Astrocyte of the hippocampus (primary cell): ENCODE measurements around the gene CEACAM19.
A peak's percentile ranks its signal among the peaks of the same experiment; 100 is the strongest.
"Not testable (repeated sequence)": the region's sequence is repeated elsewhere in the genome, so short reads cannot be mapped to it uniquely, and the experiment has no call there.

ENCODE experiments used
- DNase-seq: peaks from one replicate; pipeline ENCODE4 v3.0.0; 2011; ENCODE audit warnings: low read depth, low spot score

Gene CEACAM19

DNA sequence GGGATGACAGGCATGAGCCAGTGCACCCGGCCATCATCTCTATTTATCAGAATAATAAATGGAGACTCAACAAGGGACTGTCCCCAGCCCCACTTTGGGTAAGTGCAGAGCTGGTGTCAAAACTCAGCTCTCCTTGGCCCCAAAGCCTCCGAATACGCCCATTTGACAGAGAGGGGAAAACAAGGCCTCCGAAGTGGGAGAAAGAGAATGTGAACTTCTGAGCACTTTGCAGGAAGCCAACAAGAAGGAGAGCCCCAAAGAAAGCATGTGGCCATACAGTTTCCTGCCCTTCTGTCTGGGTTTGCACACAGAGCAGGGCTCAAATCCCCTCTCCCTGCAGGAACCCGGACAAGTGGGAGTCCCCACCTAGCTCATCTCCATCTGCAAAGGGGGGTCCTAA is 29.3 kb downstream of the CEACAM19 start:
- DNase-seq, result no peak

DNA sequence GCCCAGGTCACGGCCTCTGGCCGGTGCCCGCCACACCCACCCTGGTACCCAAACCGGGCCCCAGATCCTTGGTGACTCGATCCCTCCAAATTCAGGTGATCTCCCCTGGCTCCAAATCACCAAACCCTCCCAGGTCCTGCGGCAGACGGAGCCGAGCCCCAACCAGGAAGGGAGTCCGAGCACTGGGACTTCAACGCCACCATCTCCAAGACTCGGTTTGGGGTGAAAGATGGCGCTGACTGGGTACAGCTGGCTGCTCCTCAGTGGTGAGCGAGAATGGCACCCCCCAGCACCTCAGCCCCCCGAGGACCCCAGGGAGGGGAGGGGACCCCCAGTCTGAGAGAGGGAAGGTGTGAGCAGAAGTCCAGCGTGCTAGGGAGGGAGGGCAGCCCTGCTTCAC is 29.9 kb downstream of the CEACAM19 start:
- DNase-seq, result no peak

DNA sequence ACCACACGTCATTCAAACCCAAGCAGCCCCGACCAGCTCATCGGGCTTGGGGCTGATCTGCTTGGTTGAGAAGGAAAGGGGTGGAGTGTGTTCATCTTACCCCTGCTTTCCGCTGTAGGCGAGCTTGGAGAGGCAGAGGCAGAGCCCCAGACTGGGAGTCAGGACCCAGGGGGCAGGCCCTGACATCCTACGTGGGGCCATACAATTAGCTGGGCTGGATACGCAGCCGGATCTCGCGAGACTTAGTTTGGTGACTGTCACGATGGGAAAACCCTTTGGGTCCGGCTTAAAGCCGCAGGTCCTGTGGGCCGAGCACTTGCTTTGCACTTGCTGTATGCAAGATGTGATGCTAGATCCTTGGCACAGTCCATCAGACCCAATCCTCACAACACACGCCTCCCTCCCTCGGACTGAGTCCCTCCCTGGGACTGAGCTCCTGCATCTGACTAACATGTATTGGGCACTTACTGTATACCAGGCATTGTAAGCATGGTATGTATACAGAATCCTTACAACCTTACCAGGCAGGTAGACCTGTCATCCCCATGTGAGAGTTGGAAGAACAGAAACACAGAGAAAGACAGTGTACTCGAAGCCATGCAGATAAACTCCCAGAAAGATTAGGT is 31.4 kb downstream of the CEACAM19 start:
- DNase-seq, result no peak

DNA sequence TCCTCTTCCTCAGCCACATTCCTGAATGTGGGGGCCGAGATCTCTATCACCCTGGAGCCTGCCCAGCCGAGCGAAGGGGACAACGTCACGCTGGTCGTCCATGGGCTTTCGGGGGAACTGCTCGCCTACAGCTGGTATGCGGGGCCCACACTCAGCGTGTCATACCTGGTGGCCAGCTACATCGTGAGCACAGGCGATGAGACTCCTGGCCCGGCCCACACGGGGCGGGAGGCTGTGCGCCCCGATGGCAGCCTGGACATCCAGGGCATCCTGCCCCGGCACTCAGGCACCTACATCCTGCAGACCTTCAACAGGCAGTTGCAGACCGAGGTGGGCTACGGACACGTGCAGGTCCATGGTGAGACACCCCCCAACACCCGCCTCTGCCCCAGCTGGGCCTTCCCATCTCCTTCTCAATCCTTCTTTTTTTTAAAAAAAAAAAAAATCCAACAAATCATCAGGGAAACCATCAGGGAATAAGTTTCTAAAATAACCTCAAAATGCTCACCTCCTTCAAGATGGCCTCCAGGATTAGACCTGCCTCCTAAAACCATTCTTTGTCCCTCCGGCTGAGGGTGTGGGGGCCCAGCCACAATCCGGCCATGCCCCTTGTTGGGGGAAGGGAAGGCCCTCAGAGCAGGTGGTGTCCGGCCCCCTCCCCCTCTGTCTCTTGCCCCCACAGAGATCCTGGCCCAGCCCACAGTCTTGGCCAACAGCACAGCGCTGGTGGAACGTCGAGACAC is 32.2 kb downstream of the CEACAM19 start:
- DNase-seq, result no peak

DNA sequence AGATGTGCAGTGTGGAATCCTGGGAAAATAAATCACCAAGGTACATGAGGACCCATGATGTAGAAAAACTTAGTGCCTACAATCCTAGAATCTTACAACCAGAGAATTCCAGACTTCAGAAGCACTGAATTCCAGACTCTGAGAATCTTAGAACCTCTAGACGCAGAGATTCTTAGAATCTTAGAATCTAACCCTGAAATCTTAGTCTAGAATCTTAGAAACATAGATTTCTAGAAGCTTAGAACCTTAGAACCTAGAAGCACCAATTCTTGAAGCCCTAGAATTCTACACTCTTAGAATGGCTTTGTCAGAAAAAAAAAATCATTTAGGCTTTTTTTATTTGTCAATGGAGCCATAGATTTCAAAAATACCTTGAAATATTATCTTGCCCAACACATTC is 33.7 kb downstream of the CEACAM19 start:
- DNase-seq, result no peak

DNA sequence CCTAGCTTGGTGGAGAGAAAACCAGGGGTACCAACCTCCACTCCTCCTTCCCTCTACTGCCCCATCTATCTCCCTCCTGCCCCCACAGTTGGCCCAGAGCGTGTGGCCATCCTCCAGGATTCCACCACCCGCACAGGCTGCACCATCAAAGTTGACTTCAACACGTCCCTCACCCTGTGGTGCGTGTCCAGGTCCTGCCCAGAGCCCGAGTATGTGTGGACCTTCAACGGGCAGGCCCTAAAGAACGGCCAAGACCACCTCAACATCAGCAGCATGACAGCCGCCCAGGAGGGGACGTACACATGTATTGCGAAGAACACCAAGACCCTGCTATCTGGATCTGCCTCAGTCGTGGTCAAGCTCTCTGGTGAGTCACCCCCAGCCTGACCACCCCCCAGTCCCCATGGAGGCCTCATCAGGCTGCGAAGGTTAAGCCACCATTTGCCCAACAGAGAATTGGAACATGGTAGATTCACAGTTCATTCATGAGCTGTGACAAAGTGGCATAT is 34.3 kb downstream of the CEACAM19 start:
- no peak for DNase-seq

DNA sequence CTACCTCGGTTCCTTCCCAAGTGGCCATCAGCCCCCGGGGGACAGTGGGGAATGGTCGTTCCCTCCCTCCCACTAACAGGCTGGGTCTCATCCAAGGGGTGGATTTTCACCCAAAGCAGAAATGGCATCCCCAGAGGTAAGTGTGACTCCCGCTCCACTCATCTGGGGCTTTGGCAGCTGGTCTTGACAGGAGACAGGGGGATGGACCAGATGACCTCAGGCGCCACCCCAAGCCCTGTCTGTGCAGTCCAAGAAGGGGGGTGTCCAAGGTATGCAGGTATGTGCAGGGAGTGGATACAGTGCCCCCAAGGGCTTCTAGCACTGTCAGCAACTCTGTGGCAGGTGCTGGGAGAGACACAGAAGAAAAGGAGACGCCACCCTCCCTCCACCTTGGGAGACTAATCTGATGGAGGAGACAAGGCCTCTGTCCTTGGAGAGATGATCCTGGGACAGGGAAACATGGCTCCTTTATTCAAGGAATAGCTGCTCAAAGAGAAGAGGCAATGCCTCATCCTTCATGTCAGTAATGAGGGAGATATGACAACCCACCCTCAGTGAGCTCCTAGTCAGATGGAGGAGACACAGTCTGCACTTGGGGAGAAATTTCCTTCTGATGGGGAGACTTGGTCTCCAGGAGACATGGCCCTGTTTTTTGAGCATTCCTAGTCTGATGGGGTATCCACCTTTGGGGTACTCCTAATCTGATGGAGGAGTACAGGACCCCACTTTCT is 35.4 kb downstream of the CEACAM19 start:
- no peak for DNase-seq

DNA sequence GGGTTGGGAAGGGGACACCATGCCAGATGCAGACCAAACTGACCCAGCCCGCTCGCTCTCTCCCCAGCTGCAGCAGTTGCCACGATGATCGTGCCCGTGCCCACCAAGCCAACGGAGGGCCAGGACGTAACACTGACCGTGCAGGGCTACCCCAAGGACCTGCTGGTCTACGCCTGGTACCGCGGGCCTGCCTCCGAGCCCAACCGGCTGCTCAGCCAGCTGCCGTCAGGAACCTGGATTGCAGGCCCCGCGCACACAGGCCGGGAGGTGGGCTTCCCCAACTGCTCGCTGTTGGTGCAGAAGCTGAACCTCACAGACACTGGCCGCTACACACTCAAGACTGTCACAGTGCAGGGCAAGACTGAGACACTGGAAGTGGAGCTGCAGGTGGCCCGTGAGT is 36.5 kb downstream of the CEACAM19 start:
- no peak for DNase-seq

DNA sequence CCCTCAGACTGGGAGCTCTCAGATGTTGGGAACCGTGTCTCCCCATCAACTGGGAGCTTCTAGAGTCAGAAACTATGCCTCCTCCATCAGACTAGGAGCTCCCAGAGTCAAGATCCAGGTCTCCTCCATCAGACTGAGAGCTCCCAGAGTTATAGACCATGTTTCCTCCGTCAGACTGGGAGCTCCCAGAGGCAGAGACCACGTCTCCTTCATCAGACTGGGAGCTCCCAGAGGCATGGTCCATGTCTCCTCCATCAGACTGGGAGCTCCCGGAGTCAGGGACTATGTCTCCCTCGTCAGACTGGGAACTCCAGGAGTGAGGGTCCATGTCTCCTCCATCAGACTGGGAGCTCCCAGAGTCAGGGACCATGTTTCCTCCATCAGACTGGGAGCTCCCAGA is 37.7 kb downstream of the CEACAM19 start:
- no peak for DNase-seq

DNA sequence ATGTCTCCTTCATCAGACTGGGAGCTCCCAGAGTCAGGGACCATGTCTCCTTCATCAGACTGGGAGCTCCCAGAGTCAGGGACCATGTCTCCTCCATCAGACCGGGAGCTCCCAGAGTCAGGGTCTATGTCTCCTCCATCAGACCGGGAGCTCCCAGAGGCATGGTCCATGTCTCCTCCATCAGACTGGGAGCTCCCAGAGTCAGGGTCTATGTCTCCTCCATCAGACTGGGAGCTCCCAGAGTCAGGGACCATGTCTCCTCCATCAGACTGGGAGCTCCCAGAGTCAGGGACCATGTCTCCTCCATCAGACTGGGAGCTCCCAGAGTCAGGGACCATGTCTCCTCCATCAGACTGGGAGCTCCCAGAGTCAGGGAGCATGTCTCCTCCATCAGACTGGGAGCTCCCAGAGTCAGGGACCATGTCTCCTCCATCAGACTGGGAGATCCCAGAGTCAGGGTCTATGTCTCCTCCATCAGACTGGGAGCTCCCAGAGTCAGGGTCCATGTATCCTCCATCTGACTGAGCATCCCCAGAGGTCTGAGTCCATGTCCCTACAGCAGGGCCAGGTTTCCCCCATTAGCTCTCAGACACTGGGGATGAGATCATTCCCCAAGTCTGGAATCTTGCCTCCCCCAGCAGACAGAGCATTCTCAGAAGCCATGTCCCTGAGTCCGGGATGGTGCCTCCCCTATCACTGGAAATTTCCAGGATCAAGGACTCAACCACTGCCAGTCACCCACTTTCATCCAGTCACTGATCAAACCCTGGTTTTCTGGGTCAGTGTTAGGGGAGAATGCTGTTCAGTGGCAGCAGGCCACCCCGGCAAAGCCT is 38.4 kb downstream of the CEACAM19 start:
- not testable (repeated sequence) for DNase-seq

DNA sequence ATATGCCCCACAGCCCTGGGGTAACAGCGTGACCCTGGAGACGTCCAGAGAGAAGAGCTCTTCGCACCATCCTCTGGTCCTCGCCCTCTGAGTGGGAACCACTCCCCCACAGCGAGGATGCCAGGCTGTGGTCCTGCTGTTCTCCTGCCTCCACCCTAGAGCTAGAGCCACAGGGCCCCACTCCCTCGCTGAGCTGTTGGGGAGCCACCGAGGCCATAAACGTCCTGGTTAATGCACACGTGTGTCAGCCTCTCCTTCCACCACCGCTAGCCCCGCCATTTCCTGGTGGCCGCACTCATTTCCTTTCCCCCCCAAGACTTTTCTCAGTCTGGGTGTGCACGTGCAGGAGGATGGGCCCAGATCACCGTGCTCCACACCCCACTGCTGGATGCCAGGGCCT is 39.2 kb downstream of the CEACAM19 start:
- DNase-seq, result no peak

DNA sequence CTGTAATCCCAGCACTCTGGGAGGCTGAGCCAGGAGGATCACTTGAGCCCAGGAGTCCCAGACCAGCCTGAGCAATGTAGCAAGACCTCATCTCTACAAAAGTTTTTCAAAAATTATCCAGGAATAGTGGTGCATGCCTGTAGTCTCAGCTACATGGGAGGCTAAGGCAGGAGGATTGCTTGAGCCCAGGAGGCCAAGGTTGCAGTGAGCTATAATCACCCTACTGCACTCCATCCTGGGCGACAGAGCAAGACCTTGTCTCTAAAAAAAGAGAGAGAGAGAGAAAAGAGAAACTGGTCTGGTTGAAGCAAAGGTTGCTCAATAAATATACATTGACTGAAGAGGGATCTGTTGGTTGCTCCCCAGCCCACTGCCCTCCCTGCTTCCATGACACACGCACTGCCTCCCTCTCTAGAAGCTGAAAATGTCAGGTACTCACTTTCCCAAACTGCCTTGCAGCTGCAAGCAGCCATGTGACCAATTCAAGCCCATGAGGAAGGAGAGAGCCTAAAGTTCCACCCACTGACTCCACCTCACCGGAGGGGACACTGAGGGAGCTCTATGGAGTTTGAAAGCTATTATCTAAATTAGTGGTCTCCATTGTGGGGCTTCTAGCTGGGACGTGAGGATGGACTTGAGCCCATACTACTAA is 41.7 kb downstream of the CEACAM19 start:
- DNase-seq, result no peak

DNA sequence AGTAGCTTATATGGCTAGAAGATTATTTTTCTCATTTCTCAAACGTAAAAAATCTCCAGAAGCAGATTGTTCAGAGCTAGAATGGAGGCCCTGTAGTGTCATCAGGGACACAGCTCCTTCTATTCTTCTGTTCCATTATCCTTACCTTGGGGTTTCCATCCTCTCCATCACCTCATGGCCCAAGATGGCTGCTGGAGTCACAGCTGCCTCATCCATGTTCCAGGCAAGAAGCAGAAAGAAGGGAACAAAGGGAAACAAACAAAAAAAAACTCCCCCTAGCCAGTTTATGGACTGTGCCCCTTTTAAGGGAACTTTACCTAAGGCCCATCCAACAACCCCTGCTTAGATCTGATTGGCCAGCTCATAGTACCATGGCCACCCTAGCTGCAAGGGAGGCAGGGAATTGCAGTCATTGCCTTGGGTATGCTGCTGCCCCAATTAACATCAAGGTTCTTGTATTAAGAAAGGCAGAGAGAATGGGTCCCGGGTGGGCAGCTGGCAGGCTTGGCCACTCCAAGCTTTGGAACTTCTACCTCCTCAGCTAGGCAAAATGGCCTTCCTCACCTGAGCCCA is 43.4 kb downstream of the CEACAM19 start:
- DNase-seq, result no peak

DNA sequence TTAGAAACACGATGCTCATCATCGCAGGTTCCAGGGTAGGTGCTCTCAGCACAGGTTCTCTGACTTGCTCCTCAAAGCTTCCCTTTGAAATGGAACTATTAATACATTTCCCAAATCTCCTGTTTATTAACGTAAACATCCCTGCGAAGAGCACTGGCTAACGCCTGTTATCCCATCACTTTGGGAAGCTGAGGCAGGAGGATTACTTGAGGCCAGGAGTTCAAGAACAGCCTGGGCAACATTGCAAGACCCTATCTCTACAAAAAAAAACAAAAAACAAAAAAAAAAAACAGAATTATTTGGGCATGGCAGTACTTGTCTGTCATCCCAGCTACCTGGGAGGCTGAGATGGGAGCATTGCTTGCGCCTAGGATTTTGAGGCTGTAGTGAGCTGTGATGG is 46.3 kb downstream of the CEACAM19 start:
- DNase-seq, result no peak

DNA sequence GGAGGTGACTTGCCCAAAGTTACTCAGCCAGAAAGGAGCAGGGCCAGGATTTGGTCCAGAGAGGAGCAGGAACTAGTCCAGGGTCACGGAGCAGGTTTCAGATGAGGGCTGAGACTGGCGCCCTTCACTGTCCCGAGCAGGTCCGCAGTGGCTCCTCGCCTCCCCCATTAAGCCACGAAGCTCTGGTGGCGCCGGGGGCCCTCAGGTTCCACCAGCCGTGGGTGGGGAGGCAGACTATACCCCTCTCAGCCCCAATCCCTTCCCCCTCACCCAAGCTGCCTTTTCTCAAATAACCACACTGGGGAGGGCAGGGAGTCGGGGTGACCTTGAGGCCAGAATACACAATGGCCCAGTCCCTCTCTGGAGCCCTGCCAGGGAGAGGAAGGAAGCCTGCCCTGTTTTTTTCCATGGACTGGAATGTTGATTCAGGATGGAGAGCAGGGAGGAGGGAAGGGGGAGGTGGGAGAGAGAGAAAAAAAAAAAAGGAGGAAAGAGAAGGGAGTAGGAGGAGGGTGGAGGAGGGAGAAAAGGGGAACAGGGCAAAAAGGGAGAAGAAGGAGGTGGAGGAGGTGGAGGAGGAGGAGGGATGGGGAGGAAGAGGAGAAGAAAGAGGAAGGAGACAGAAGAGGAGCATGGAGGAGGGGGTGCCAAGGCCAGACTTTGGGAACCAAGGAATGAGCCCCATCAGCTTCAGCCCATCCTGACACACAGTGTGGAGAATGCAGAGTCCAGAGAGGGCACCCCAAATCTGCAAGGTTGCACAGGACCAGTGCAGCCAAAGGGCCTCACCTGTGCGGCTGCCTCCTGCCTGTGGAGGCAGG is 47.4 kb downstream of the CEACAM19 start:
- peak; percentile 83 for DNase-seq

DNA sequence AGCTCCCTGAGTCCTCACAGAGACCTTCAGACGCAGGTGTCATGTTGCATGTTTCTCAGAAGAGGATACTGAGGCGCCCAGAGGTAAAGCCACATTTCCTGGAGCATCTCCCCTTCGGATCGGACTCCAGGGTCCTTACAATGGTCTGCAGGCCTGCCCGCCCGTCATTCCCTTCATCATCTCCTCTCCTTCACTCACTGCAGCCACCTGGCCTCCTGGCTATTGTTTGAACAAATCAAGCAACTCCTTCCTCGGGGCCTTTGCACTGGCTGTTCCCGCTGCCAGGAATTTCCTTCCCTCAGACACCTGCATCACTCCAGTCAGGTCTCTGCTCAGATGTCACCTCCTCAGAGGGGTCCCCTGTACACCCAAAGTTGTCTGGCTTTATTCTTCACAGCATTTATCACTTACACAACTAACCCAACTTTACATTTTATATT is 48.0 kb downstream of the CEACAM19 start:
- DNase-seq, result no peak

DNA sequence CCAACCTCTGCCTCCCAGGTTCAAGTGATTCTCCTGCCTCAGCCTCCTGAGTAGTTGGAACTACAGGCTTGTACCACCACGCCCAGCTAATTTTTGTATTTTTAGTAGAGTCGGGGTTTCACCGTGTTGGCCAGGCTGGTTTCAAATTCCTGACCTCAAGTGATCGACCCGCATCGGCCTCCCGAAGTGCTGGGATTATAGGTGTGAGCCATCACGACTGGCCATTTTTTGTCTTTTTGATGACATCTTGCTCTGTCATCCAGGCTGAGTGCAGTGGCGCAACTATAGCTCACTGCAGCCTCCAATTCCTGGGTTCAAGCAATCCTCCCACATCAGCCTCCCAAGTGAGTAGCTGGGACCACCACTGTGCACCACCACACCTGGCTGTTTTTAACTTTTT is 49.1 kb downstream of the CEACAM19 start:
- DNase-seq, result not testable (repeated sequence)

DNA sequence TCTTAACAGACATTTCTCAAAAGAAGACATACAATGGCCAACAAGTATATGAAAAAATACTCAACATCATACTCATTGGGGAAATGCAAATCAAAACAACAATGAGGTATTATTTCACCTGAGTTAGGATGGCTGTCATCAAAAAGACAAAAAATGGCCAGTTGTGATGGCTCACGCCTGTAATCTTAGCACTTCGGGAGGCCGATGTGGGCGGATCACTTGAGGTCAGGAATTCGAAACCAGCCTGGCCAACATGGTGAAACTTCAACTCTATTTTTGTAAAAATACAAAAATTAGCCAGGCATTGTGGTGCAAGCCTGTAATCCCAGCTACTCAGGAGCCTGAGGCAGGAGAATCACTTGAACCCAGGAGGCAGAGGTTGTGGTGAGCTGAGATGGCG is 49.7 kb downstream of the CEACAM19 start:
- no peak for DNase-seq

DNA sequence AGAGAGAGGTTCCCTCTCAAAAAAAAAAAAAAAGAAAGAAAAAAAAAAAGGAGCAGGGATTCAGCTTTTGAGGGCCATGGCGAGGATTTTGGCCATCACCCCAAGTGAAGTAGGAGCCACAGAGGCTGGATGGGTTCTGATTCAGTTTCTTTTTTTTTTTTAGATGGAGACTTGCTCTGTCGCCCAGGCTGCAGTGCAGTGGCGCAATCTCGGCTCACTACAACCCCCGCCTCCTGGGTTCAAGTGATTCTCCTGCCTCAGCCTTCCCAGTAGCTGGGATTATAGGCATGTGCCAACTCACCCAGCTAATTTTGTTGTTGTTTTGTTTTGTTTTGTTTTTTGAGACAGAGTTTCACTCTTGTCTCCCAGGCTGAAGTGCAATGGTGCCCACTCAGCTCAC is 50.1 kb downstream of the CEACAM19 start:
- not testable (repeated sequence) for DNase-seq
